NCI-H2081 treated with DMSO at 0.1 percent for 48 hours (cell line): ENCODE measurements around the gene IQGAP2.
"Not testable (repeated sequence)": the region's sequence is repeated elsewhere in the genome, so short reads cannot be mapped to it uniquely, and the experiment has no call there.

ENCODE experiments used
- DNase-seq: peaks from one replicate; lab custom pipeline; 2025; lab: John Stamatoyannopoulos, UW

The IQGAP2 gene

GRCh38 chr5:76412511-76412910, 9.4 kb downstream of the IQGAP2 start:
- no peak for DNase-seq

- DNase-seq, result no peak
Measured at GRCh38 chr5:76413746-76414145, 10.7 kb downstream of the IQGAP2 start.

GRCh38 chr5:76414788-76415187, 11.7 kb downstream of the IQGAP2 start:
- DNase-seq, result no peak

GRCh38 chr5:76415855-76416254, 12.8 kb downstream of the IQGAP2 start:
- DNase-seq, result no peak

- no peak for DNase-seq
Measured at GRCh38 chr5:76419597-76420298, 16.7 kb downstream of the IQGAP2 start.

GRCh38 chr5:76422227-76422626, 19.1 kb downstream of the IQGAP2 start:
- no peak for DNase-seq

GRCh38 chr5:76422742-76423141, 19.7 kb downstream of the IQGAP2 start:
- no peak for DNase-seq

GRCh38 chr5:76425146-76425545, 22.1 kb downstream of the IQGAP2 start:
- no peak for DNase-seq

- DNase-seq, result no peak
Measured at GRCh38 chr5:76425928-76426804, 23.1 kb downstream of the IQGAP2 start.

GRCh38 chr5:76427206-76428140, 24.4 kb downstream of the IQGAP2 start:
- DNase-seq, result no peak

- not testable (repeated sequence) for DNase-seq
Measured at GRCh38 chr5:76428550-76428949, 25.5 kb downstream of the IQGAP2 start.

- no peak for DNase-seq
Measured at GRCh38 chr5:76433261-76433660, 30.2 kb downstream of the IQGAP2 start.

GRCh38 chr5:76437507-76437906, 34.4 kb downstream of the IQGAP2 start:
- not testable (repeated sequence) for DNase-seq

GRCh38 chr5:76438025-76438424, 34.9 kb downstream of the IQGAP2 start:
- DNase-seq, result no peak

- DNase-seq, result no peak
Measured at GRCh38 chr5:76439201-76439600, 36.1 kb downstream of the IQGAP2 start.

GRCh38 chr5:76439929-76440328, 36.8 kb downstream of the IQGAP2 start:
- DNase-seq, result no peak

GRCh38 chr5:76441101-76441500, 38.0 kb downstream of the IQGAP2 start:
- DNase-seq, result no peak

- DNase-seq, result no peak
Measured at GRCh38 chr5:76441890-76442673, 39.0 kb downstream of the IQGAP2 start.

- DNase-seq, result no peak
Measured at GRCh38 chr5:76443066-76443800, 40.1 kb downstream of the IQGAP2 start.

- no peak for DNase-seq
Measured at GRCh38 chr5:76445063-76445462, 42.0 kb downstream of the IQGAP2 start.

- no peak for DNase-seq
Measured at GRCh38 chr5:76445830-76446229, 42.7 kb downstream of the IQGAP2 start.
